NCI-H1436 treated with DMSO at 0.1 percent for 48 hours (cell line): Measurements from ENCODE around the gene NFASC.

Experiments used
- DNase-seq: peaks from one replicate; lab custom pipeline; 2025; lab: John Stamatoyannopoulos, UW

Gene NFASC

GRCh38 chr1:205062895-205063294 lies 192.2 kb downstream of the NFASC start:
- DNase-seq = no peak

DNA sequence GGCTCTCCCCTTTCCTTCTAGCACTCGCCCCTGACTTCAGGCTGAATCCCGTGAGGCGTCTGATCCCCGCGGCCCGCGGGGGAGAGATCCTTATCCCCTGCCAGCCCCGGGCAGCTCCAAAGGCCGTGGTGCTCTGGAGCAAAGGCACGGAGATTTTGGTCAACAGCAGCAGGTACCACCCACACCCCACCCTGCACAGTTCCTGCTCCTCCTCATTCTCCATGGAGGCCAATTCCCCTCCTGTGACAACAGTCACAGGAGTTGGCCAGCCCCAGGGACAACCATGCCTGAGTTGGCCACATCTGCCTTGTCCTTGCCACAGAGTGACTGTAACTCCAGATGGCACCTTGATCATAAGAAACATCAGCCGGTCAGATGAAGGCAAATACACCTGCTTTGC lies 193.6 kb downstream of the NFASC start:
- DNase-seq = no peak

- no peak for DNase-seq
These were observed 194.2 kb downstream of the NFASC start for GRCh38 chr1:205064741-205065316.

- DNase-seq = no peak
These were observed 195.0 kb downstream of the NFASC start for GRCh38 chr1:205065666-205066065.

- DNase-seq = no peak
These were observed 195.6 kb downstream of the NFASC start for GRCh38 chr1:205066141-205066818.

- DNase-seq = no peak
These were observed 196.4 kb downstream of the NFASC start for GRCh38 chr1:205067031-205067430.

DNA sequence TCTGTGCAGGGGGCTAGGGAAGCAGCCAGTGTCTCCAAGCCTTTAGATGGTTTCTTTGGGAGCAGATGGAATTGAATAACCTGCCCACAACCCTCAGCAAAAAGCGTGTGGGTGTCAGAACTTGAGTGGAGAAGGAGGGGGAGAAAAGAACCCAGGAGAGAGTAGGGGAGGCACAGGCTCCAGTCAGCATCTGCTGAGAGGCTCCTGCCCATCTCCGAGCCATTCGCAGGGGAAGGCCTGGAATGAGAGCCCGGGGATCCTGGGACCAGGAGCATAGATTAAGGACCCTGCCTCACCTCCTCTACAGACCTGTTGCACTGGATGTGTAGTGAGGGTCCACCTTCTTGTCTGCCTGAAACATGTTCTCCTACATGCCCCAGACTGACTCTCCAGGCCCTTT lies 197.3 kb downstream of the NFASC start:
- DNase-seq = no peak

DNA sequence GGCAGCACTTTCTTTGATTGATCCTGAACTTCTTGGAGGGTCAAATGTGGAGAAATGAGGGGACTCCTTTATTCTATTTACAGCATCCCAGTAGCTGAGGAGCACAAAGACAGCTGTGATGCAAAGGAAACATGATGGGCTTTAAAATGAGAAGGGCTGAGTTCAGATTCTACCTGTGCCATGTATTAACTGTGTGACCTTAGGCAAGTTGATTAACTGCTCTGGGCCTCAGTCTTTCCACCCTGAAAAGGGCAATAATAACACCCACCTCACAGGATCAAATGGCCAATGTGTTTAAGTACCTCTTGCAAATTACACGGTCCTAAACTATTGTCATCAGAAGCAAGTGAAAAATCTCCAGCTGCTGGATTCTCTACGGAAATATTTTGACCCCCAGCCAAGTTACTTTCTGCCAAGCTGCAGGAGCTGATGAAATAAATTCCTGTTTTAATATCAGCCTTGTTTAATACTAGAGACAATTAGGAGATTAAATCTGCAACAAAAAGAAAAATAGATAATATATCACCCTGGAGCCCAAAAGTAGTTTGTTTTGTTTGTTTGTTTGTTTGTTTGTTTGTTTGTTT lies 197.9 kb downstream of the NFASC start:
- no peak for DNase-seq

DNA sequence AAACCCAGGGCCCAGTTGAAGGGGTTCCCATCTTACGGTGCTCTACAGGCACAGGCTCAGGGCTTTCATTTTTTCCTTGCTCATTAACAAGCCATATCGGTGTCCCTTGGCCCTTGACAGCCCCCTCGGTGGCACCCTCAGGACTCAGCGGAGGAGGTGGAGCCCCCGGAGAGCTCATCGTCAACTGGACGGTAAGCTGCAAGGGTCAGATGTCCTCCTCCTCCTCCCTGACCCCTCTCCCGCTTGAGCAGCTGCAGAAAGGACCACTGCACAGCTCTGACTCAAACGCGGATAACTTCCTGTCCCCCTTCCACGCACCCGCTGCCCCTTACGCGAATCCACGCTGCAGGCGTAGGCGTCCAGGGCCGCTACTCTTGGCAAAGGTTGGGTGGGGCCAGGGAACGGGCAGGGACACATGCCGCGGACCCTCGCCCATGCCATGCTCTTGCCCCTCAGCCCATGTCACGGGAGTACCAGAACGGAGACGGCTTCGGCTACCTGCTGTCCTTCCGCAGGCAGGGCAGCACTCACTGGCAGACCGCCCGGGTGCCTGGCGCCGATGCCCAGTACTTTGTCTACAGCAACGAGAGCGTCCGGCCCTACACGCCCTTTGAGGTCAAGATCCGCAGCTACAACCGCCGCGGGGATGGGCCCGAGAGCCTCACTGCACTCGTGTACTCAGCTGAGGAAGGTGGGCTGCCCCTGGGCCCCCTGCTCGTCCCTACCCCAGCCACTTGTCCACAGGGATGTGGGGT lies 198.9 kb downstream of the NFASC start:
- no peak for DNase-seq

DNA sequence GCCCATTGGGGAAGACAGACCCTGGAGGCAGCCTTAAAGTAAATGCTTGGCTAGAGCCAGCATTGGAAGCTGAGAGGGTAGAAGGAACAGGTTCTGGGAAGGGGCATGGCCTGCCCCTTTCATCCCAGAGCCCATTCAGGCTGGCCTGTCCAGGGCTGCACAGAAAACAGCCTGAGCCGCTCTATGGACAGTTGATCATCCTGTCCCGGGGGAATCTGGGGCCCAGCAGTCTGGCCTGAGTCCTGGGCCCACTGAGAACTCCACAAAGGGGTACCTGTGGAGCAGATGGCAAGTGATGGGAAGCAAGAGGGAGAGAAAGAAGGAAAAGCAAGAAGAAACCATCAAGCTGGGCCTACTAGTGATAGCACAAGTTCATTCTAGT lies 200.4 kb downstream of the NFASC start:
- no peak for DNase-seq

- no peak for DNase-seq
These were observed 201.1 kb downstream of the NFASC start for GRCh38 chr1:205071801-205072200.

DNA sequence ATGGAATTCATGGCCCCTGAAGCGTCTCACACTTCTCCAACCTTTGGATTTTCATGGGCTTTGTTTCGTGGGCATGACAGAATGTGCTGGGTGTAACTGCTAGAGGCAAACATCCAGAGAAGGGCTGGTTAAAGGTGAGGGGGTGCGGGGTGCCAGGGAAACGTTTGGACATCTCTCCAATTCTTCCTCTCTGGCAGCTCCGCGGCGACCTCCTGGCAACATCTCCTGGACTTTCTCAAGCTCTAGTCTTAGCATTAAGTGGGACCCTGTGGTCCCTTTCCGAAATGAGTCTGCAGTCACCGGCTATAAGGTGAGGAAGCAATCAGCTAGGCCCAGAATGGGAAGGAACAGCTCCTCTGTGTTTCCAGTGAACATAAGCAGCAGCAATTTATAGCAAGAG lies 201.6 kb downstream of the NFASC start:
- DNase-seq = no peak
